ENCODE results near the gene OXTR.

Gene OXTR

DNA sequence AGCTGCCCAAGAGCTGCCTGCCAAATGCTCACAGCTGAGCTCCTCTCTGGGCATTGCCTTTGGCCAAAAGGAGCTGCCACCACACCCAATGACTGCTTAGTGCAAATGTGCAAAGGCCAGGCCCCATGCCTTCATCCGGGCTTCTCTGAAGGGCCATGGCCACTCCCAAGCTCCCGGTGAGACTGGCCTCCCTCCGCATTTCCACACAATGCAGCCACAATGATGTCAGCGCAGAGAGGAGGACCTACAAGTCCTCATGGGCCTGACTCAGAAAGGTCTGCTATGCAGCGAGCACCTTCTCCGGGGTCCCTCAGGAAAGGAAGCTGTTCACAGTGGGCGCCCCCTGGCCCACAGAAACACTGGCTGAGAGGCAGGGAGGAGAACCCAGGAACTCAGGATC, 12.7 kb downstream of the OXTR start:
- TF ChIP-seq, protein P1, sequence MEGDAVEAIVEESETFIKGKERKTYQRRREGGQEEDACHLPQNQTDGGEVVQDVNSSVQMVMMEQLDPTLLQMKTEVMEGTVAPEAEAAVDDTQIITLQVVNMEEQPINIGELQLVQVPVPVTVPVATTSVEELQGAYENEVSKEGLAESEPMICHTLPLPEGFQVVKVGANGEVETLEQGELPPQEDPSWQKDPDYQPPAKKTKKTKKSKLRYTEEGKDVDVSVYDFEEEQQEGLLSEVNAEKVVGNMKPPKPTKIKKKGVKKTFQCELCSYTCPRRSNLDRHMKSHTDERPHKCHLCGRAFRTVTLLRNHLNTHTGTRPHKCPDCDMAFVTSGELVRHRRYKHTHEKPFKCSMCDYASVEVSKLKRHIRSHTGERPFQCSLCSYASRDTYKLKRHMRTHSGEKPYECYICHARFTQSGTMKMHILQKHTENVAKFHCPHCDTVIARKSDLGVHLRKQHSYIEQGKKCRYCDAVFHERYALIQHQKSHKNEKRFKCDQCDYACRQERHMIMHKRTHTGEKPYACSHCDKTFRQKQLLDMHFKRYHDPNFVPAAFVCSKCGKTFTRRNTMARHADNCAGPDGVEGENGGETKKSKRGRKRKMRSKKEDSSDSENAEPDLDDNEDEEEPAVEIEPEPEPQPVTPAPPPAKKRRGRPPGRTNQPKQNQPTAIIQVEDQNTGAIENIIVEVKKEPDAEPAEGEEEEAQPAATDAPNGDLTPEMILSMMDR (IDR thresholded peaks at IDR 0.05; ENCODE audit: low read length, missing control alignments) = no peak
- H3K4me3 ChIP-seq (replicated peaks; ENCODE audit: low read depth, low read length) = no peak overlapping the region
- DNase-seq (ENCODE audit: low read depth) = no peak

- TF ChIP-seq, protein P1 (IDR thresholded peaks at IDR 0.05; ENCODE audit: low read length, missing control alignments) = peak; percentile 48
- no peak overlapping the region for H3K4me3 ChIP-seq (replicated peaks; ENCODE audit: low read depth, low read length)
- no peak for DNase-seq (ENCODE audit: low read depth)
Measured at GRCh38 chr3:8755564-8756237, 13.7 kb downstream of the OXTR start.

GRCh38 chr3:8755097-8755496, 14.3 kb downstream of the OXTR start:
- no peak for DNase-seq (ENCODE audit: low read depth)
- TF ChIP-seq, protein P1 (IDR thresholded peaks at IDR 0.05; ENCODE audit: low read length, missing control alignments) = no peak
- no peak overlapping the region for H3K4me3 ChIP-seq (replicated peaks; ENCODE audit: low read depth, low read length)

DNA sequence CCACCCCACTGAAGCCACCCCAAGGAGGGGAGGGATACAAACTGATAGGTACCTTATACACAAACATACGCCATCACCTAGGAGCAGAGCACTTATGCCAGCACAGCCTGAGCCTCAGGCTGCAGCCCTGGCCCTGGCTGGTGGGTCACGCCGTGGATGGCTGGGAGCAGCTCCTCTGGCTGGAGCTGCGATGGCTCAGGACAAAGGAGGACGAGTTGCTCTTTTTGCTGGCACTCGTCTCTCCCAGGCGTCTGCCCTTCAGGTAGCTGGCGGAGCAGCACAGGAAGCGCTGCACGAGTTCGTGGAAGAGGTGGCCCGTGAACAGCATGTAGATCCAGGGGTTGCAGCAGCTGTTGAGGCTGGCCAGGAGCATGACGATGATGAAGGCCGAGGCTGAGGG, 16.6 kb downstream of the OXTR start:
- DNase-seq (ENCODE audit: low read depth) = no peak
- TF ChIP-seq, protein P1 (IDR thresholded peaks at IDR 0.05; ENCODE audit: low read length, missing control alignments) = no peak
- no peak overlapping the region for H3K4me3 ChIP-seq (replicated peaks; ENCODE audit: low read depth, low read length)

DNA sequence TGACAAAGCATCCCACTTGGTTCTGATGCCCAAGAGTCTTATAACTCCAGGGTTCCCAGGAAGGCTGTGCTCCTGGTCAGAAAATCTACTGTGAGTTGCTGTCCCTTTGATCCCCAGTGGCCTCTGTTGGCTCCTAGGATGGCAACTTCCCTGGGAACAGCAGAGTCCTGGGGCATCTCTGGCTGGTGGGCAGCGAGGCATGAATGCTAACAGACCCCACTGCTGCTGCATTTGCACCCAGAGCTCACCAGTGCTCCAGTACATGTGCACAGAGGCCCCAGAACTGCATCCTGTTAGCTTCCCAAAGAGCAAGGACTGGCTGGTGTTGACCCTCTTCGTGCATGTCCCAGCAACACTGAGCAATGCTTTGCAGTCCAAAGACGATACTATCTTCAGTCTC, 20.1 kb downstream of the OXTR start:
- TF ChIP-seq, protein P1 (IDR thresholded peaks at IDR 0.05; ENCODE audit: low read length, missing control alignments) = no peak
- H3K4me3 ChIP-seq (replicated peaks; ENCODE audit: low read depth, low read length) = no peak overlapping the region
- DNase-seq (ENCODE audit: low read depth) = no peak

DNA sequence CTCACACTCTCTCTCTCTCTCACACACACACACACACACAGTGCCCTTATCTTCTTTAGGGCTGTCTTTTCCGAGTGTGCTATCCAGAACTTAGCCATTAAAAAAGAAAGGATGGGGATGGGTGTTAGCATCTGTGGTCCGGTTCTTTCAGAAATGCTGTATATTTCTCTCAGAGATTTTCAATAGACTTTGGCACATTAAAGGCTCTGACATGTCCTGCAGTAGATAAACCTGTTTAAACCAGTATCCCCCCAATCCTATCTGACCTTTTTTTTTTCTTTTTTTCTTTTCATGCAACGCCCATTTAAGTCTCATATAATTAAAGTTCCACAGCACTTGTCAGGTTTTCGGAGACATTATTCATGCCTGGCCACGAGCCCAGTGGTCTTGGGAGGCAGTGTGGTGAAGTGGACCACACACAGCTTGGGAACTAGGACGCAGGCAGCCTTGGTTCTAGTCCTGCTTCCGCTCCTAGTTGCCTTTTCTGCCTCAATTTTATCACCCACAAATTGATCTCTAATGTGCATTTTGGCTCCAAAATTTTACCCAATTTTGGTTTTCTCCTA, 22.6 kb downstream of the OXTR start:
- no peak overlapping the region for H3K4me3 ChIP-seq (replicated peaks; ENCODE audit: low read depth, low read length)
- no peak for DNase-seq (ENCODE audit: low read depth)
- TF ChIP-seq, protein P1 (IDR thresholded peaks at IDR 0.05; ENCODE audit: low read length, missing control alignments) = no peak

Data from fibroblast of pulmonary artery (primary cell).